GM12874 (cell line): ENCODE data around the gene SEC61A1.

ENCODE experiments used
- TF ChIP-seq, protein P1 (sequence below): IDR thresholded peaks from 2 replicates; pipeline ENCODE4 v1.5.1; 2011; ENCODE audit warnings: low read depth, mild to moderate bottlenecking, control low read depth, low read length, moderate library complexity; ENCODE audit not compliant: insufficient read depth

SEC61A1 gene

DNA sequence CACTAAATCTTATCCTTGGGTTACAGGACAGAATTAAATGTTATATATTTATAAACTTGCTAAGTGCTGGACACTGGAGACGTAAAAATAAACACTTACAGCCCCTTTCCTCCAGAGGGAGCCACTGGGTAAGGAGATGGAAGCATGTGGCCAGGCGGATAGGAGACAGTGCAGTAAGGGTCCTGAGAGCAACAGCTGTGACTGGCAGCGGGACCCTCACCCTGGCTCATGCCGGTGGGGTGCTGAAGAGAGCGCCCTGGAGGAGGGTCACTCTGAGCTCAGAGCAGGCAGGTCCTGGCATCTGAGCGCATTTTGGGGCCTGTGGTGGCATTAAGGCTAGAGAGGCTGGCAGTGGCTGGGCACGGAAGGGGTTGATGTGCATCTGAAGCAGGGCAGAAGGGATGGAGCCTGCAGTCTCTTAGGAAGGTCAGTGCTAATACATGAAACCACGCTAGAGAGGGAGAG lies 16.0 kb downstream of the SEC61A1 start:
- TF ChIP-seq, protein P1, sequence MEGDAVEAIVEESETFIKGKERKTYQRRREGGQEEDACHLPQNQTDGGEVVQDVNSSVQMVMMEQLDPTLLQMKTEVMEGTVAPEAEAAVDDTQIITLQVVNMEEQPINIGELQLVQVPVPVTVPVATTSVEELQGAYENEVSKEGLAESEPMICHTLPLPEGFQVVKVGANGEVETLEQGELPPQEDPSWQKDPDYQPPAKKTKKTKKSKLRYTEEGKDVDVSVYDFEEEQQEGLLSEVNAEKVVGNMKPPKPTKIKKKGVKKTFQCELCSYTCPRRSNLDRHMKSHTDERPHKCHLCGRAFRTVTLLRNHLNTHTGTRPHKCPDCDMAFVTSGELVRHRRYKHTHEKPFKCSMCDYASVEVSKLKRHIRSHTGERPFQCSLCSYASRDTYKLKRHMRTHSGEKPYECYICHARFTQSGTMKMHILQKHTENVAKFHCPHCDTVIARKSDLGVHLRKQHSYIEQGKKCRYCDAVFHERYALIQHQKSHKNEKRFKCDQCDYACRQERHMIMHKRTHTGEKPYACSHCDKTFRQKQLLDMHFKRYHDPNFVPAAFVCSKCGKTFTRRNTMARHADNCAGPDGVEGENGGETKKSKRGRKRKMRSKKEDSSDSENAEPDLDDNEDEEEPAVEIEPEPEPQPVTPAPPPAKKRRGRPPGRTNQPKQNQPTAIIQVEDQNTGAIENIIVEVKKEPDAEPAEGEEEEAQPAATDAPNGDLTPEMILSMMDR = peak; percentile 65

DNA sequence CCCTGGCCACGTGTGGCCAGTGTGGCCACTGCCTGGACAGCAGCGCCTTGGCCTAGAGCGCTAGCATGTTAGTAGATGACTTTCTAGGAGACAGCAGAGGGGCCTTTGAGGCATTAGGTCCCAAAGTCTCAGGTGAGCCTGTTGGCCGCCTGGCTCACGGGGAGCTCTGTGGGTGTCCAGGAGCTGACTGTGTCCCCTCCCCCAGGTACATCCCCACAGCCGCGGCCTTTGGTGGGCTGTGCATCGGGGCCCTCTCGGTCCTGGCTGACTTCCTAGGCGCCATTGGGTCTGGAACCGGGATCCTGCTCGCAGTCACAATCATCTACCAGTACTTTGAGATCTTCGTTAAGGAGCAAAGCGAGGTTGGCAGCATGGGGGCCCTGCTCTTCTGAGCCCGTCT lies 17.0 kb downstream of the SEC61A1 start:
- TF ChIP-seq, protein P1 = no peak

DNA sequence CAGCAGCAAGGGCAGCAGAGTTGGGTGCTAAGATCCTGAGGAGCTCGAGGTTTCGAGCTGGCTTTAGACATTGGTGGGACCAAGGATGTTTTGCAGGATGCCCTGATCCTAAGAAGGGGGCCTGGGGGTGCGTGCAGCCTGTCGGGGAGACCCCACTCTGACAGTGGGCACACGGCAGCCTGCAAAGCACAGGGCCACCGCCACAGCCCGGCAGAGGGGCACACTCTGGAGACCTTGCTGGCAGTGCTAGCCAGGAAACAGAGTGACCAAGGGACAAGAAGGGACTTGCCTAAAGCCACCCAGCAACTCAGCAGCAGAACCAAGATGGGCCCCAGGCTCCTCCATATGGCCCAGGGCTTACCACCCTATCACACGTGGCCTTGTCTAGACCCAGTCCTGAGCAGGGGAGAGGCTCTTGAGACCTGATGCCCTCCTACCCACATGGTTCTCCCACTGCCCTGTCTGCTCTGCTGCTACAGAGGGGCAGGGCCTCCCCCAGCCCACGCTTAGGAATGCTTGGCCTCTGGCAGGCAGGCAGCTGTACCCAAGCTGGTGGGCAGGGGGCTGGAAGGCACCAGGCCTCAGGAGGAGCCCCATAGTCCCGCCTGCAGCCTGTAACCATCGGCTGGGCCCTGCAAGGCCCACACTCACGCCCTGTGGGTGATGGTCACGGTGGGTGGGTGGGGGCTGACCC lies 18.8 kb downstream of the SEC61A1 start:
- TF ChIP-seq, protein P1 = no peak

DNA sequence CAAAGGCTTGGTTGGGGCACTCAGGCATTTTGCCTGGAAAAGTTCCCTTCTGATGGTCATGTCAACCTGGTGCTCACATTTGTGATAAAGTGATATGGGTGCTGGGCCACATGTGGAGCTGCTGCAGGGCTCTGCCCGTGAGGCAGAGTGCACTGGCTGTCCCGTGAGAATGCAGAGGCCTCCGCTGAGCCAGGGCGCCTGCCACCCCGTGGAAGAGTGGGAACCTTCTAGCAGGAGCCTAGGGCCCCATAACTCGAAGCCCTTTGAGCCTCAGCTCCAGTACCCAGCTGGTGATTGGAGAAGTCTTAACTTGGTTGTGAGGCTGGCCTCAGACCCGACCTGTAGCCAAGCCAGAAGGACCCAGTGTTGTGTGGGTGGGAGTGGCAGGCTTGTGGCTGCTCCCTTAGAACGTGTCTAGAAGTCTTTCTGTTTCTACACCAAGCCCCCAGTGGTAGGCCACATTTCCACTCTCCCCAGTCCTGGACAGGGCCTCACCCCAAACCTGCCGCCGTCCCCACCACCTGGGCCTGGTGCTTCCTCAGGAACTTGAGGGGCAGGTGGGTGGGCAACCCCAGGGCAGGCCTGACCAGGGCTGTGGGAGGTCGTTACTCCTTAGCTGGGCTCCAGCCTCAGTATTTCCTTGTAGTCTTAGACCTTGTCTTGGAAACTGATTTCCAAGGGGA lies 19.7 kb downstream of the SEC61A1 start:
- TF ChIP-seq, protein P1 = no peak

DNA sequence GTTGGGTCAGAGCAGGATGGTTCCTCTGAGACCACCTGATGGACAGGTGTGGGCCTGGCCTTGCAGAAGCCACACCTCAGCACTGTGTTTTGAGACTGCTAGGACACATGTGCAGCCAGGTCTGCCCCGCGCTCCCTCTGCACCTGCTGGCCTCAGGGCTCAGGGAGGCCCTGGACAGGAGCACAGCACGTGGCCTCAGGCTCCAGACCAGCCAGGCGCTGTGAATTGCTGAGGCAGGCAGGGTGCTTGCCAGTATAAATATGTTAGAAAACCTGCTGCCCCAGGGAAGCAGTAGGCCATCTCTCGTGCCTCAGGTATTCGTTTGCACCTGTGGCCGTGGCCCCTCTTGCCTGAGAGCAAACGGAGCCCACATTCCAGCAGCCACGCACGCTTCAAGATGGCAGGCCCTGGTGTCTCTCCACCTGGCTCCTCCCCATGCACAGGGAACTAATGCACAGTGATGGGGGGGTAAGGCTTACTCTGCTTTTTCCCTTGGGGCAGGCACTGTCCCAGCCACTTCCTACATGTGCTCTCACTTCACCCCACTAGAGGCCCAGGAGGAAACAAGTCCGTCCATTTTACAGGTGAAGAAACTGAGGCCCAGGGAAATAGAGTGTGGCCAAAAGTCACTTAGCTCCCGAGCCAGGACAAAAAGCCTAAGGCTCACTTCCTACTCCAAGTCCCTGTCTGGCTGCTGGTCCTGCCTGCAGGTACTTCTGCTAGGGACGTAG lies 20.4 kb downstream of the SEC61A1 start:
- TF ChIP-seq, protein P1 = no peak

DNA sequence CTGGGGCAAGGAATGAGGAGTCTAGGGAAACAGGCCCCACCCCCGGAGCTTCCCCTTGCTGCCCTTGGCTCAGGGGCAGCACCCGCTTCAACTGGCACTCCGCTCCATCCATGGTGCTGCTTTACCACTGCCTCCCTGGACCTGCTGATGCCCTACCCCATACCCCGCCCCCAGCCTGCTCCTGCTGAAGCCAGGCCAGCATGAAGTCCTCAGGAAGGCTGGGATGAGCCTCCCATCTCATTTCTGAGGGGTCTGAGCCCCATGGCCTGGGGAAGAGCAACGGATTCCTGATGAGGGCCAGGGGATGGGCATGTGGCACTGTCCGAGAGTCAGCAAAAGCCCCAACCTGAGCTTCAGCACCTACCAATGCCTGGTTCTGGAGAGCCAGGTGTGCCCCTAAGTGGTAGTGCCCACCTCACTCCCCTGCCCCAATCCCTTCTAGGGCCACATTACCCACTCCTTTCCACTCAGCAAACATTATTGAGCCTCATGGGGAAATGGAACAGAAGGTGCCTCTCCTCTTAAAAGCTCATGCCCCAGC lies 21.0 kb downstream of the SEC61A1 start:
- TF ChIP-seq, protein P1 = no peak

DNA sequence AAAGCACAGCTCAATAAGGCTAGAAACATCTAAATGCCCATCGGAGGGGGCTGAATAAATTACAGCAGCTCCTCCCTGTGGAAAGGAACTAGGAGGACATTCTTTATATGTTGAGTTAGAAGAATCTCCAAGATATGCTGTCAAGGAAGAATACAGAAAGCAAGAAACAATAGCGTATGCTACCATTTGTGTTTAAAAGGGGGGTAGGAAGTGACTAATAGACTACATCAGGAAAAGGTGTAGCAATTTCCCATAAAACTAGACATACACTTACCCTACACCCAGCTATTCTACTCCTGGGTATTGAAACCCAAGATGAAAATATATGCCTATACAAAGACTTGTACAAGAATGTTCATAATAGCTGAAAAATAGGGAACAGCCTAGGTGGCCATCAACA lies 21.6 kb downstream of the SEC61A1 start:
- TF ChIP-seq, protein P1 = no peak
